Heart right ventricle (tissue), 16 donors: ENCODE measurements around the gene OR52D1. TPM values are rescaled to one million over a fixed set of nuclear protein-coding genes. Genes with fewer than 3 reads are reported as not detected.

Experiments
- ATAC-seq, 8 donors: fragments of 200-7000 bp; cut with Tn5 transposase; one replicate each; pipeline ENCODE4 v1.9.1; 2020; ENCODE audit warnings: mild to moderate bottlenecking in 8 of 8, moderate library complexity in 8 of 8, moderate number of reproducible peaks in 1 of 8
- DNase-seq, 2 donors: peaks; one replicate each; pipeline ENCODE4 v3.0.0-alpha.2; 2020
- H3K27ac ChIP-seq, 10 donors: fragments of 200-600 bp; sonication (generic) in 2 of 10; one replicate each; pipeline versions ENCODE4 v1.5.0 to v1.8.0; 2020 to 2022; ENCODE audit warnings: mild to moderate bottlenecking in 3 of 10
- H3K27me3 ChIP-seq, 7 donors: fragments of 200-600 bp; one replicate each; pipeline ENCODE4 v1.8.0; 2021 to 2022; ENCODE audit warnings: mild to moderate bottlenecking in 2 of 7
- H3K36me3 ChIP-seq, 9 donors: fragments of 200-600 bp; sonication (generic) in 1 of 9; one replicate each; pipeline versions ENCODE4 v1.5.0 to v1.8.0; 2020 to 2022; ENCODE audit warnings: mild to moderate bottlenecking in 2 of 9
- H3K4me1 ChIP-seq, 9 donors: fragments of 200-600 bp; sonication (generic) in 1 of 9; one replicate each; pipeline versions ENCODE4 v1.5.0 to v1.8.0; 2020 to 2022; ENCODE audit warnings: mild to moderate bottlenecking in 4 of 9
- H3K4me3 ChIP-seq, 10 donors: fragments of 200-600 bp; sonication (generic) in 2 of 10; one replicate each; pipeline versions ENCODE4 v1.5.0 to v1.8.0; 2020 to 2022; ENCODE audit warnings: mild to moderate bottlenecking in 7 of 10, moderate library complexity in 2 of 10
- H3K9me3 ChIP-seq, 11 donors: fragments of 200-600 bp in 10 of 11; sonication (generic) in 2 of 11; one replicate each; pipeline versions ENCODE4 v1.5.0 to v1.8.0; 2013 to 2022; ENCODE audit warnings: mild to moderate bottlenecking in 2 of 11, control low read depth in 1 of 11, moderate library complexity in 1 of 11
- WGBS, 2 donors: extraction: QIAGEN DNeasy Blood & Tissue Kit; methylation state at CpG; one replicate each; pipeline ENCODE4 v1.1.7; 2013; ENCODE audit warnings: inconsistent platforms in 1 of 2; 5-methylcytosine and 5-hydroxymethylcytosine counted together
- intact Hi-C, 10 donors: fragments of 100-400 bp; cut with DNase I; formaldehyde crosslinking; loops; one replicate each; pipeline versions ENCODE4 v1.11.1 to v1.14.2; 2022
- polyA plus RNA-seq, 2 donors: library from polyadenylated mRNA; stranded (reverse); fragments of 200-250 nt; gene quantifications; one replicate each; pipeline ENCODE4 v1.2.3, GENCODE V29; 2013
- total RNA-seq, 10 donors: library from RNA; stranded (reverse); fragmentation: NEBNext Ultra II Directional in 3 of 10; extraction: Animal tissue kit (Norgen Biotek cat#: 25700) in 3 of 10; gene quantifications; one replicate each; pipeline versions ENCODE4 v1.2.1 to v1.2.4, GENCODE V29; 2021 to 2023
- TF ChIP-seq, protein P1 (sequence below), 9 donors: fragments of 200-600 bp; sonication (generic) in 2 of 9; IDR thresholded peaks; one replicate each; pipeline versions ENCODE4 v1.5.0 to v1.8.0; 2021 to 2022; ENCODE audit warnings: antibody characterized with exemption in 9 of 9, mild to moderate bottlenecking in 5 of 9, moderate library complexity in 1 of 9
- donor health status: Arrhythmogenic right ventricular cardiomyopathy.
- donor health status: ischemic (EF 13 %, LVEDD 7.1; RV severe dilation, severe dysfunction).
- donor health status: healthy with polysubstance abuse.
- donor health status: DM: no; HTN: yes; CAD: no.
- donor health status: DM: no; HTN: no; CAD: no.
- donor health status: ischemic (EF 25% LVEDD 6.9; RV normal size, moderate dysfunction).
- donor health status: ischemic (EF 25% LVEDD 5.7; RV mildly dilated, moderate dysfunction).
- donor health status: healthy.
- donor health status: DM: yes; HTN: yes; CAD: no.
- donor health status: Ischemic cardiomyopathy.
- donor health status: ischemic (EF 35%, LVEDD 5.7; RV mildly dilated, moderate dysfunction).
- donor health status: nonischemic (EF 11% LVEDD 7.7; RV severe dilation, severe dysfunction).
- donor health status: DM: yes; HTN: yes; CAD: no.
- donor health status: PGD.
- donor health status: ischemic (EF 29% LVEDD 5.4; RV normal size, mild dysfunction).
- donor health status: nonischemic (EF 23%, LVEDD 6.1; RV moderate dilation, normal function).

OR52D1 gene
- total and polyA plus RNA-seq, 12 donors = not detected

DNA sequence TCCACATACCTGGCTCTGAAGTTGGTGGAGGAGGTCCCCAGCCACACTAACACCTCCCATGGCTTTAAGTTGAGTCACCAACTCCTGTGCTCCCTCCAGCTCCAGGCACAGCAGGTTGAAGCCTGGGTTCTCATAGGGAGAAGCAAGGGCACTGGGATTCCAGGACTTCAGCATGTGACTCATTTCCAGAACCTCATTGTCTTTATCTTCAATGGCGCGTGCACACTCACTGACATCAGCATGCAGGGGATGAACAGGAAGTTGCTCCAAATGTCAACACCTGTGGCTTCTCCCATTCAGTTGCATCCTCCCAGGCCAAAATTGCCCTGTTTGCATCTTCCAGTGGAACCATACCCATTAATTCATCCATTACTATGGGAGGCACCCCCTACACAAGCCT is 33.8 kb downstream of the OR52D1 start:
- Histone ChIP-seq H3K4me3 (no peak overlapping the region), H3K9me3 (no peaks in the 10 kb centered on the region), H3K36me3 (no peaks in the 10 kb centered on the region), H3K27ac (no peak overlapping the region), H3K4me1 (no peaks in the 10 kb centered on the region), H3K27me3 (peaks cover 0 to 4% (median 0%) of the 10 kb centered on the region in 7 donors)
- DNase-seq (no peak), ATAC-seq (no peak)
- intact Hi-C loops = no loop called here
- WGBS, 2 donors = 65 to 78% methylated on average over 2 of the region's 2 CpGs
- TF ChIP-seq, protein P1, sequence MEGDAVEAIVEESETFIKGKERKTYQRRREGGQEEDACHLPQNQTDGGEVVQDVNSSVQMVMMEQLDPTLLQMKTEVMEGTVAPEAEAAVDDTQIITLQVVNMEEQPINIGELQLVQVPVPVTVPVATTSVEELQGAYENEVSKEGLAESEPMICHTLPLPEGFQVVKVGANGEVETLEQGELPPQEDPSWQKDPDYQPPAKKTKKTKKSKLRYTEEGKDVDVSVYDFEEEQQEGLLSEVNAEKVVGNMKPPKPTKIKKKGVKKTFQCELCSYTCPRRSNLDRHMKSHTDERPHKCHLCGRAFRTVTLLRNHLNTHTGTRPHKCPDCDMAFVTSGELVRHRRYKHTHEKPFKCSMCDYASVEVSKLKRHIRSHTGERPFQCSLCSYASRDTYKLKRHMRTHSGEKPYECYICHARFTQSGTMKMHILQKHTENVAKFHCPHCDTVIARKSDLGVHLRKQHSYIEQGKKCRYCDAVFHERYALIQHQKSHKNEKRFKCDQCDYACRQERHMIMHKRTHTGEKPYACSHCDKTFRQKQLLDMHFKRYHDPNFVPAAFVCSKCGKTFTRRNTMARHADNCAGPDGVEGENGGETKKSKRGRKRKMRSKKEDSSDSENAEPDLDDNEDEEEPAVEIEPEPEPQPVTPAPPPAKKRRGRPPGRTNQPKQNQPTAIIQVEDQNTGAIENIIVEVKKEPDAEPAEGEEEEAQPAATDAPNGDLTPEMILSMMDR (IDR thresholded peaks at IDR 0.05) = no peak

DNA sequence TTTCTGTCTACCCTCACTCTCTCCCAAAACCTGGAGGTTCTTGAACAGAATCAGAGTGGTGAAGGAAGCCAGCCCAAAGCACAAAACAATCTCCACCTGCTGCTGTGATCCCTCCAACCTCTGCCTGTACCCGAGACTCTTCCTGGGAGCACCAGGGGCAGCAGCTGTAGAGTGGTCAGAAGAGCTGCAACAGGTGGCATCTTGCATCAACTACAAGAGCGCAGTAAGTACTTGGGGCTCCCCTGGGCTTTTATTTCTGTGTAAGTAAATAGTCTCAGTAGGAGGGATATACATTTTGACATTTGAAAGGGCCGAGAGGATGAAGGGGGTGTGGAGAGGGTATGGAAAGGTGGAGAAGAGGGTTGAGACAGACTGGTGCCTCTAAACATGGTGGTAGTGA is 36.3 kb downstream of the OR52D1 start:
- Histone ChIP-seq H3K27me3 (peaks cover 0 to 4% (median 0%) of the 10 kb centered on the region in 7 donors), H3K4me3 (no peak overlapping the region), H3K9me3 (no peaks in the 10 kb centered on the region), H3K4me1 (peaks cover 0 to 17% (median 0%) of the 10 kb centered on the region in 9 donors), H3K36me3 (no peaks in the 10 kb centered on the region), H3K27ac (no peak overlapping the region)
- TF ChIP-seq, protein P1 (IDR thresholded peaks at IDR 0.05) = no peak
- no peak for DNase-seq
- ATAC-seq = no peak
- intact Hi-C loops = no loop called here
- 69 to 74% methylated on average over 3 of the region's 3 CpGs for WGBS, 2 donors

DNA sequence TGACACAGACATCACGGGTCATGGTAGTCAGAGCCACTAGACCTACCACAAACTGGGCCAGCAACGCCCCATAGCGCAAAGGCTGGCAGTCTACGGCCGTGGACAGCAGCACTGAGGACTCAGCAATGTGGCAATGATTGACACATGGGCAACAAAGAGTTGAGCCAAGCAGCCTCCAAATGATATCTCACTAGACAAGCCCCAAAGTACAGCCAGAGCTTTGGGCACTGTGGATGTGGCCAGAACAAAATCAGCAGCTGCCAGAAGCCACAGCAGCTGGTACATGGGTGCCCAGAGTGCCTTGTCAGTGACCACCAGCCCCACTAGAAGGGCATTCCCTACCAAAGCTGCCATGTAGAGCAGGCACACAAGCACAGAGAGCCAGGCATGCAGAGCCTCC is 39.2 kb downstream of the OR52D1 start:
- Histone ChIP-seq H3K27ac (peak overlapping the region in 1 of 10 donors; percentile 24), H3K9me3 (no peaks in the 10 kb centered on the region), H3K27me3 (peaks cover 0 to 4% (median 0%) of the 10 kb centered on the region in 7 donors), H3K4me1 (peaks cover 0 to 17% (median 0%) of the 10 kb centered on the region in 9 donors), H3K4me3 (no peak overlapping the region), H3K36me3 (no peaks in the 10 kb centered on the region)
- ATAC-seq (no peak), DNase-seq (no peak)
- intact Hi-C loops = no loop called here
- WGBS, 2 donors = 92 to 96% methylated on average over 5 of the region's 5 CpGs
- TF ChIP-seq, protein P1 (IDR thresholded peaks at IDR 0.05) = no peak

DNA sequence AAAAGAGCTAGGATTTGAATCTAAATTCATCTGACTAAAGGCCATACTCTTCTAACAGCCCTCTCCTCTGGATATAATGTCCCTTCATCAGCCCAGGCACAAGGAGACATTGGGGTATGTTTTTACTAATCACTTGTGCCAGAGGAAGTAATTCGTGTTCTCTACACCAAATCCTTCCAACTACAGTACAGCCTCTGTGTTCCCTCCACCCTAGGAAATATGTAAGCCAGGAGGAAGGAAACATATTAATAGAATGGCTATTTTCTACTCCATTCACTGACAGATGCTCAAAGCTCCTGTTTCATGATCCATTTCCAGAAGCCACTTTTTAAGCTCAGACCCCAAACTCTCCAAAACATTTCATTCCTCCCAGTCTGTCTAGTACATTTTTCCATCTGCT is 40.0 kb downstream of the OR52D1 start:
- peak overlapping the region in 3 of 10 donors; percentile 37 to 70 (median 56) for H3K27ac ChIP-seq
- intact Hi-C loops = no loop called here
- H3K36me3 ChIP-seq = no peaks in the 10 kb centered on the region
- H3K9me3 ChIP-seq = no peaks in the 10 kb centered on the region
- WGBS, 2 donors = 24 to 43% methylated on average over 1 of the region's 1 CpG
- peaks cover 0 to 17% (median 0%) of the 10 kb centered on the region in 9 donors for H3K4me1 ChIP-seq
- TF ChIP-seq, protein P1 (IDR thresholded peaks at IDR 0.05) = no peak
- no peak overlapping the region for H3K4me3 ChIP-seq
- no peak for DNase-seq
- peak in 4 of 8 donors; percentile 59 to 84 (median 71) for ATAC-seq
- H3K27me3 ChIP-seq = peaks cover 0 to 4% (median 0%) of the 10 kb centered on the region in 7 donors
